ENCODE data around the gene ALKBH3.

DNA sequence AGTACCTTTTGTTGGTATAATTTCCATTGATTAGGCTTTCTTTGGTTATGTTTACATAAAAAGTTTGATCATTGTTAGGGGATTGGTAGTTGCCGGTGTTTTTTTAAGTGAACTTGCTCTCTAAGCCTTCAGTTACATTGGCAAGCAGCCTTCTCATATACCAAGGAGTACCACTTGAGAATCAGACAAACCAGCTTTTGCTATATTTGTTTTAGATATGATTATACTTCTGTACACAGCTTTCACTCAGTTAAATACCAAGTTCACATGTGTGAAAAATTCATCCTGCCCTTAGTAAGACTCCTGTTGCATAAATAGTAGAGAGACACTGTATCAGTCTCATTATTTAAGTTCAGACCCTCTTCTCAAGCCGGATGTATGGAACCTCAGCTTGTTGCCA, 22.4 kb downstream of the ALKBH3 start:
- no peak for TF ChIP-seq POLR2A (IDR thresholded peaks at IDR 0.05)
- TF ChIP-seq, protein P1, sequence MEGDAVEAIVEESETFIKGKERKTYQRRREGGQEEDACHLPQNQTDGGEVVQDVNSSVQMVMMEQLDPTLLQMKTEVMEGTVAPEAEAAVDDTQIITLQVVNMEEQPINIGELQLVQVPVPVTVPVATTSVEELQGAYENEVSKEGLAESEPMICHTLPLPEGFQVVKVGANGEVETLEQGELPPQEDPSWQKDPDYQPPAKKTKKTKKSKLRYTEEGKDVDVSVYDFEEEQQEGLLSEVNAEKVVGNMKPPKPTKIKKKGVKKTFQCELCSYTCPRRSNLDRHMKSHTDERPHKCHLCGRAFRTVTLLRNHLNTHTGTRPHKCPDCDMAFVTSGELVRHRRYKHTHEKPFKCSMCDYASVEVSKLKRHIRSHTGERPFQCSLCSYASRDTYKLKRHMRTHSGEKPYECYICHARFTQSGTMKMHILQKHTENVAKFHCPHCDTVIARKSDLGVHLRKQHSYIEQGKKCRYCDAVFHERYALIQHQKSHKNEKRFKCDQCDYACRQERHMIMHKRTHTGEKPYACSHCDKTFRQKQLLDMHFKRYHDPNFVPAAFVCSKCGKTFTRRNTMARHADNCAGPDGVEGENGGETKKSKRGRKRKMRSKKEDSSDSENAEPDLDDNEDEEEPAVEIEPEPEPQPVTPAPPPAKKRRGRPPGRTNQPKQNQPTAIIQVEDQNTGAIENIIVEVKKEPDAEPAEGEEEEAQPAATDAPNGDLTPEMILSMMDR (IDR thresholded peaks at IDR 0.05): no peak

Measured in heart left ventricle (tissue), 13 donors.